Choroid plexus epithelial cell (primary cell): Measurements from ENCODE around the gene B3GALT4.

Experiments used
- DNase-seq: peaks from one replicate; pipeline ENCODE4 v3.0.0-alpha.2; 2010; ENCODE audit warnings: low read depth
- H3K4me3 ChIP-seq: 2 replicates; pipeline ENCODE4 v1.5.1; 2011; ENCODE audit warnings: low read depth, mild to moderate bottlenecking, control low read depth, low read length, moderate library complexity
- TF ChIP-seq, protein P1 (sequence below): conservative IDR thresholded peaks from 2 replicates; pipeline ENCODE4 v1.5.1; 2011; ENCODE audit warnings: low read depth, mild to moderate bottlenecking, control low read depth, inconsistent platforms, low read length, moderate library complexity

Gene B3GALT4

DNA sequence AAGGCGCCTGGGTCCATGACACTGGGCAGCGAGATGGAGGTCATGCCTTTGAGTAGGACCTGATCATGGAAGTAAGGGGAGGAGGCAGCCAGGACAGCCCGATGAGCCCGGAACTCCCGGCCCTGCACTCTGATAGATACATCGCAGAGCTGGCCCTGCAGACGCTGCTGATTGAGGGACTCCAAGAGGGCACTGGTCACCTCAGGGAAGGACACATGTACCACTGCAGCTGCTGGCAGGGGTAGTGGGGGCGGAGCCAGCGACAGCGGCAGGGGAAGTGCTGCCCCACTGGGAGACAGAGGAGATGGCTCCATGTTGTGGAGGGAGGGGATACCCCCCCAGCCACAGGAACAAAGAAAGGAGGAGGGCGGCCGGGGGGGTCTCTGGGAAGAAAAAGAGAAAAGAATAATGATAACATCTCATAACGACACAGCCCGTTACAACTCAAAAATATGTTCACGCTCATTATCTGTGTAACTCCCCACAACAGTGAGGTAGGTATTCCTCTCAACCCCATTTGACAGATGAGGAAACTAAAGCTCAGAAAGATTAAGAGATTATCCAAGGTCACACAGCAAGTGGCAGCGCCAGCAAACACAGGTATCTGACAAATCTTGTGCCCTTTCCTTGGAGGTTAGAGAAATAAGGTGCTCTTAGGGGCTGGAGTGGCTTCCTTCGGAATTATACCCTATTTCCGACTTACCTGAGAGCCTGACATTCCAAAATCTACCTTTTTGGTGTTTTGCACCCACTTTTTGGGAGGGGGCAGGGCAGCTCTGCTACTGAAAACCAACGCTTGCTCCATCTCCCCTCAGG is 39.9 kb downstream of the B3GALT4 start:
- no peak for DNase-seq
- TF ChIP-seq, protein P1, sequence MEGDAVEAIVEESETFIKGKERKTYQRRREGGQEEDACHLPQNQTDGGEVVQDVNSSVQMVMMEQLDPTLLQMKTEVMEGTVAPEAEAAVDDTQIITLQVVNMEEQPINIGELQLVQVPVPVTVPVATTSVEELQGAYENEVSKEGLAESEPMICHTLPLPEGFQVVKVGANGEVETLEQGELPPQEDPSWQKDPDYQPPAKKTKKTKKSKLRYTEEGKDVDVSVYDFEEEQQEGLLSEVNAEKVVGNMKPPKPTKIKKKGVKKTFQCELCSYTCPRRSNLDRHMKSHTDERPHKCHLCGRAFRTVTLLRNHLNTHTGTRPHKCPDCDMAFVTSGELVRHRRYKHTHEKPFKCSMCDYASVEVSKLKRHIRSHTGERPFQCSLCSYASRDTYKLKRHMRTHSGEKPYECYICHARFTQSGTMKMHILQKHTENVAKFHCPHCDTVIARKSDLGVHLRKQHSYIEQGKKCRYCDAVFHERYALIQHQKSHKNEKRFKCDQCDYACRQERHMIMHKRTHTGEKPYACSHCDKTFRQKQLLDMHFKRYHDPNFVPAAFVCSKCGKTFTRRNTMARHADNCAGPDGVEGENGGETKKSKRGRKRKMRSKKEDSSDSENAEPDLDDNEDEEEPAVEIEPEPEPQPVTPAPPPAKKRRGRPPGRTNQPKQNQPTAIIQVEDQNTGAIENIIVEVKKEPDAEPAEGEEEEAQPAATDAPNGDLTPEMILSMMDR: no peak
- peak overlapping the region; percentile 71 for H3K4me3 ChIP-seq

DNA sequence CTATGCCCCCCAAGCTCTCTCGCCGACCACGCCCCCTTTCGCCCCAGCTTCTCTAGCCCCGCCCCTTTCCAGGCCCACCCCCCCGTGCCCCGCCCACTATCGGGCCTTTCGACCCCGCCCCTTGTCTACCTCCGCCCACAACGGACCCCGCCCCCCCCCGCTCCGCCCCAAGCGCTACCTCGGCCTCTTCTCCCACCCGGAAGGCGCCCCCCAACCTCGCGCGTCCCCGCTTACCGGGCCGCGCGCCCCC is 40.4 kb downstream of the B3GALT4 start:
- no peak for DNase-seq
- TF ChIP-seq, protein P1: no peak
- peak overlapping the region; percentile 71 for H3K4me3 ChIP-seq

DNA sequence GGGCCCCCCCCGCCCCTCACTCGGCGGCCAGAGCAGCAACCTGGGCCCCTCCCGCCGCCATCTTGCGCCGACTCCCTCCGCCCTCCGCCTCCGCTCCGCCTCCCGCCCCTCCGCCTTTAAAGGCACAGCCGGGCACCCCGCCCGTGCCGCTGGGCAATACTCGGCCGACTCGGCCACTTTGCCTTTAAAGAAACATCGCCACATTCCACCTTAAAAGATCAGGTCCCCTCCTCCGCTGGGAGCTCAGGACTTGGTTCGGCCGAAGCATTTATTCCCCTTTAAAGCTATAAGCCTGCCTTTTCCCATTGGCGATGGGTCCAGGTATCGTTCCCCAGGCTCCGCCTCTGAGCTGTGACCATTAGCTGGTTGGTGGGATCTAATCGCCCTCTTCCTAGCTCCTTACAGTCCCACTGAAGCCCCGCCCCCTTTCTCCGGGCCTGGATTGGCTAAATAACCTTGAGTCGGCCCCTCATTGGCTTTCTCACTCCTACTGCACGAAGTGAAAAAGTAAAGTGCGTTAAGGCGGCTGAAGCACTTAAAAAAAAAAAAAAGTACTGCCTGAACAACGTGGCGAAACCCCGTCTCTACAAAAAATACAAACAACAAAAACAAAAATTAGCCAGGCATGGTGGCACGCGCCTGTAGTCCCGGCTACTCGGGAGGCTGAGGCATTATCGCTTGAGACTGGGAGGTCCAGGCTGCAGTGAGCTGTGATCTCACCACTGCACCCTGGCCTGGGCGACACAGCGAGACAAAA is 40.9 kb downstream of the B3GALT4 start, which contains the start of gene ZBTB22:
TSS of gene ZBTB22 (minus strand) at position 76 of the 757 bp plus-strand sequence. CDS start 828 bp downstream, outside the sequence.
- peak; percentile 100 for DNase-seq
- TF ChIP-seq, protein P1: no peak
- H3K4me3 ChIP-seq: peak within 1 kb of the TSS; percentile 71

DNA sequence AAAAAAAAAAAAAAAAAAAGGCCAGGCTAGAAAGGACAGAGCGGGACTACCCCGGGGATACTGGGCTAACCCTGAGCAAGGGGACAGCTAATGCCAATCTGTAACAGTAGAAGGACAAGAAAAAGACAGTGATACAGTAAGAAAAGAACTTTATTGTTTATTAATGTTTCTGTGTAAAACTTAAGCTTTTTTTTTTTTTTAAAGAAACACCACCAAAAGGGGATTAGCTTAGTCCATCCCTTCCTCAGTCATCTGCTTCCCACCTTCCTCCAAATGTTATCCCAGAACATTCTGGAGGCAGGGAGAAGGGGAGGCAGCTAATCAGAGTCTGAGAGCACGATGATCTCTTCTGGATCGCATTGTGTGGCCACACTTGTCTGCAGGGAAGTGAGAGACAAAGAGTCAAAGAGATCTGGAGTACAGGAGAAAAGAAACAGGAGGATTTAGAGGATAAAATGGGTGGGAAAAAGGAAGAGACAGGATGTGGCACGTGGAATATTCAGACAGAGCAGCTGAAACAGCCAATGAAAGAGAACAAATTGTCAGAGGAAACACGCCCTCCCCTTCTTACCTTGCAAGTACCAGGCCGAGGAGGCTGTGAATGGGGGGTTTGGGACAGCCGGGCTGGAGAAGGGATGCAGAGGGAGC is 41.6 kb downstream of the B3GALT4 start:
- DNase-seq: no peak
- H3K4me3 ChIP-seq: peak overlapping the region; percentile 51
- TF ChIP-seq, protein P1: no peak

- no peak for DNase-seq
- TF ChIP-seq, protein P1: no peak
- H3K4me3 ChIP-seq: peak overlapping the region; percentile 10
Measured at GRCh38 chr6:33319939-33320314, 43.0 kb downstream of the B3GALT4 start.

- TF ChIP-seq, protein P1: no peak
- peak; percentile 84 for DNase-seq
- H3K4me3 ChIP-seq: peak overlapping the region; percentile 11
Measured at GRCh38 chr6:33320315-33321181, 43.6 kb downstream of the B3GALT4 start.
